Keratinocyte (primary cell): ENCODE data around the gene ENG. TPM values are rescaled to one million over a fixed set of nuclear protein-coding genes. Genes with fewer than 3 reads are reported as not detected.

ENCODE experiments used
- DNase-seq: peaks from one replicate; pipeline ENCODE4 v3.0.0-alpha.2; 2011; ENCODE audit warnings: low read depth, missing footprints, low spot score
- FAIRE-seq: peaks from 2 replicates; lab custom pipeline; 2011; peaks lifted over from hg19 to GRCh38; lab: Jason Lieb, UNC
- H2AFZ ChIP-seq: 2 replicates; pipeline ENCODE4 v1.6.0; 2012; ENCODE audit warnings: low read length, control low read depth, inconsistent platforms; ENCODE audit not compliant: control insufficient read depth
- H3K27ac ChIP-seq: 2 replicates; pipeline ENCODE4 v1.5.1; 2011; ENCODE audit warnings: low read length; ENCODE audit not compliant: control insufficient read depth, insufficient read depth
- H3K27me3 ChIP-seq: 3 replicates; pipeline ENCODE4 v1.6.0; 2011; ENCODE audit warnings: low read length; ENCODE audit not compliant: control insufficient read depth, insufficient read depth; ENCODE audit errors: extremely low read depth
- H3K36me3 ChIP-seq, 2 experiments: 2 replicates in 1 of 2; 3 replicates in 1 of 2; pipeline ENCODE4 v1.5.1; 2011; ENCODE audit warnings: low read length in 2 of 2, mild to moderate bottlenecking in 1 of 2; ENCODE audit not compliant: control insufficient read depth in 2 of 2, insufficient read depth in 2 of 2; ENCODE audit errors: extremely low read depth in 1 of 2
- H3K4me1 ChIP-seq: 3 replicates; pipeline ENCODE4 v1.5.1; 2011; ENCODE audit warnings: low read length; ENCODE audit not compliant: control insufficient read depth, insufficient read depth; ENCODE audit errors: extremely low read depth
- H3K4me2 ChIP-seq: 3 replicates; pipeline ENCODE4 v1.6.0; 2011; ENCODE audit warnings: low read depth, low read length; ENCODE audit not compliant: control insufficient read depth, insufficient read depth; ENCODE audit errors: extremely low read depth
- H3K4me3 ChIP-seq, 3 experiments: fragments of 200-600 bp in 1 of 3; sonication (generic) in 1 of 3; 2 replicates in 2 of 3; 3 replicates in 1 of 3; pipeline ENCODE4 v1.5.1; 2011 to 2016; ENCODE audit warnings: low read length in 3 of 3, mild to moderate bottlenecking in 3 of 3, control low read depth in 2 of 3, inconsistent platforms in 1 of 3, low read depth in 1 of 3, mixed read lengths in 1 of 3, mixed run types in 1 of 3, moderate library complexity in 1 of 3; ENCODE audit not compliant: control insufficient read depth in 2 of 3, insufficient read depth in 2 of 3; ENCODE audit errors: extremely low read depth in 1 of 3
- H3K79me2 ChIP-seq: 2 replicates; pipeline ENCODE4 v1.6.0; 2012; ENCODE audit warnings: low read length; ENCODE audit not compliant: control insufficient read depth, insufficient read depth
- H3K9ac ChIP-seq: 3 replicates; pipeline ENCODE4 v1.6.0; 2011; ENCODE audit warnings: low read length; ENCODE audit not compliant: control insufficient read depth, insufficient read depth; ENCODE audit errors: extremely low read depth
- H3K9me1 ChIP-seq: 3 replicates; pipeline ENCODE4 v1.6.0; 2011; ENCODE audit warnings: low read length; ENCODE audit not compliant: control insufficient read depth, insufficient read depth; ENCODE audit errors: extremely low read depth
- H3K9me3 ChIP-seq: 2 replicates; pipeline ENCODE4 v1.5.1; 2012; ENCODE audit warnings: low read depth, low read length; ENCODE audit not compliant: control insufficient read depth
- H4K20me1 ChIP-seq: 3 replicates; pipeline ENCODE4 v1.6.0; 2011; ENCODE audit warnings: low read length; ENCODE audit not compliant: control insufficient read depth, insufficient read depth; ENCODE audit errors: extremely low read depth
- EZH2 ChIP-seq: IDR thresholded peaks from one replicate; pipeline ENCODE4 v1.6.1; 2012; ENCODE audit warnings: inconsistent platforms, mild to moderate bottlenecking, low read length, moderate library complexity
- dilution Hi-C: fragments of 300-500 bp; cut with MboI; formaldehyde crosslinking; loops from one replicate; pipeline ENCODE4 v1.7.0; 2020; ENCODE audit warnings: low sequenced_read_pairs; ENCODE audit not compliant: extremely low pct_ligation_motif_present
- polyA plus RNA-seq, 5 experiments: library from polyadenylated mRNA; depleted of rRNA in 3 of 5; stranded (reverse) in 3 of 5; stranded (forward) in 1 of 5; unstranded in 1 of 5; fragments of >200 nt; gene quantifications; 1 replicate in 1 of 5; 2 replicates in 3 of 5; 3 replicates in 1 of 5; pipeline versions ENCODE4 v1.2.1 to v1.2.3, GENCODE V29; 2011 to 2012; ENCODE audit warnings: missing spikeins in 2 of 5, low read depth in 1 of 5, low replicate concordance in 1 of 5
- TF ChIP-seq, protein P1 (sequence below), 3 experiments: IDR thresholded peaks in 1 of 3; conservative IDR thresholded peaks in 1 of 3; optimal IDR thresholded peaks in 1 of 3; 2 replicates in 2 of 3; 3 replicates in 1 of 3; pipeline versions ENCODE3 to v1.5.1; 2011; ENCODE audit warnings: low read length in 3 of 3, mild to moderate bottlenecking in 3 of 3, moderate library complexity in 2 of 3, control low read depth in 1 of 3, inconsistent platforms in 1 of 3; ENCODE audit not compliant: insufficient read depth in 2 of 3; ENCODE audit errors: extremely low read depth in 1 of 3

The ENG gene
- polyA plus RNA-seq, 1 donor (not counting 4 experiments of a cell fraction or from before 2014, with no cell fraction given): 0.22 TPM

GRCh38 chr9:127854960-127855359, 502 bp upstream of the ENG start:
- dilution Hi-C loops: no loop called here
- H3K9ac ChIP-seq: no peak overlapping the region
- H3K36me3 ChIP-seq: no peaks in the 10 kb centered on the region
- no peak overlapping the region for H3K27ac ChIP-seq
- TF ChIP-seq EZH2: no peak
- TF ChIP-seq, protein P1, sequence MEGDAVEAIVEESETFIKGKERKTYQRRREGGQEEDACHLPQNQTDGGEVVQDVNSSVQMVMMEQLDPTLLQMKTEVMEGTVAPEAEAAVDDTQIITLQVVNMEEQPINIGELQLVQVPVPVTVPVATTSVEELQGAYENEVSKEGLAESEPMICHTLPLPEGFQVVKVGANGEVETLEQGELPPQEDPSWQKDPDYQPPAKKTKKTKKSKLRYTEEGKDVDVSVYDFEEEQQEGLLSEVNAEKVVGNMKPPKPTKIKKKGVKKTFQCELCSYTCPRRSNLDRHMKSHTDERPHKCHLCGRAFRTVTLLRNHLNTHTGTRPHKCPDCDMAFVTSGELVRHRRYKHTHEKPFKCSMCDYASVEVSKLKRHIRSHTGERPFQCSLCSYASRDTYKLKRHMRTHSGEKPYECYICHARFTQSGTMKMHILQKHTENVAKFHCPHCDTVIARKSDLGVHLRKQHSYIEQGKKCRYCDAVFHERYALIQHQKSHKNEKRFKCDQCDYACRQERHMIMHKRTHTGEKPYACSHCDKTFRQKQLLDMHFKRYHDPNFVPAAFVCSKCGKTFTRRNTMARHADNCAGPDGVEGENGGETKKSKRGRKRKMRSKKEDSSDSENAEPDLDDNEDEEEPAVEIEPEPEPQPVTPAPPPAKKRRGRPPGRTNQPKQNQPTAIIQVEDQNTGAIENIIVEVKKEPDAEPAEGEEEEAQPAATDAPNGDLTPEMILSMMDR (optimal IDR thresholded peaks at IDR 0.05 in 1 of 3, IDR thresholded peaks at IDR 0.05 in 1 of 3, conservative IDR thresholded peaks at IDR 0.05 in 1 of 3; ENCODE audit: extremely low read depth in 1 of 3, insufficient read depth in 2 of 3, low read length in 3 of 3): no peak
- H3K9me3 ChIP-seq: no peaks in the 10 kb centered on the region
- no peaks in the 10 kb centered on the region for H3K79me2 ChIP-seq
- no peaks in the 10 kb centered on the region for H3K9me1 ChIP-seq
- H3K4me1 ChIP-seq: no peaks in the 10 kb centered on the region
- H2AFZ ChIP-seq: no peak overlapping the region
- peaks cover 4% of the 10 kb centered on the region for H3K27me3 ChIP-seq
- H3K4me2 ChIP-seq: no peak overlapping the region
- DNase-seq (no peak), FAIRE-seq (no peak)
- H3K4me3 ChIP-seq: no peak overlapping the region
- H4K20me1 ChIP-seq: no peaks in the 10 kb centered on the region

DNA sequence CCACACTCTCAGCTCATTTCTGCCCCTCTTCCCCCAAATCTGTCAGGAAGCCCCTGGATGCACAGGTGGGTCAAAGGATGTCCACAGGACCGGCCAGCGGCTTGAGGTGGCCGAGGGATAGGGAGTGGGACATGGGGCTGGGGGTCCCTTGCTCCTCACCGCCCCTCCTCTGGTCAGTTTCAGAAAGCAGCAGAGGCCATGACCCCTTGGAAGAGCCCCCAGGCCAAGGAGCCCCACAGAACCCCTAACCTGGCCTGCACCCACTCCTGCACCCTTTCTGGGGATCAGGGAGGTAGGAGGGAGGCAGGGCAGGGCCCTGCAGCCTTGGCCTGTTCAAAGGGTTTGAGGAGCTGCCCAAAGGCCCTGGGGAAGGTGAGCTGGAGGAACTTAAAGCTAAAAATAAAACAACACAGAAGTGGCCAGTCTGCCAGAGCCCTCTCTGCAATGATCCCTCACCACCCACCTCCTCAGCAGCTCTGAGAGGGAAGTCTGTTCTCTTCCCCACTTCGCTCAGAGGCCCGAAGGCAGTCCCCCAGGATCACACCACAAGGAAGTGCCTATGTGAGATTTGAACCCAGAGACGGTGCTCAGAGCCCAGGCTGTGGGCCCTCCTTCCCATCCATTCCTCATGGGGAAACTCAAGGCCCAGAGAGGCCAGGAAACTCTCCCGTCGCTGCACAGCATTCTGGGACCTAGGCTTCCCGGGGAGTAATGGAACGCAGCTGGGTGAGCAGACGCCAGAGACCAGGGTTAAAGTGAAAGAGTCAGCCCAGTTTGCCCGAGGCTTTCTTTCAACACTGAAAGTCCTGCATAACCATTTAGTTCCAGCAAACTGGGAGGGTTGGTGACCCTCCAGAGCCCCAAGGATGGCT, 910 bp downstream of the ENG start:
- Histone ChIP-seq H3K9me1 (no peaks in the 10 kb centered on the region), H3K9ac (no peak overlapping the region), H3K4me3 (no peak overlapping the region), H4K20me1 (no peaks in the 10 kb centered on the region), H3K79me2 (no peaks in the 10 kb centered on the region), H3K9me3 (peaks cover 10% of the 10 kb centered on the region), H3K27ac (no peak overlapping the region), H3K4me2 (no peak overlapping the region), H3K4me1 (no peaks in the 10 kb centered on the region), H3K27me3 (peaks cover 4% of the 10 kb centered on the region), H2AFZ (no peak overlapping the region), H3K36me3 (no peaks in the 10 kb centered on the region)
- no peak for FAIRE-seq
- TF ChIP-seq, protein P1 (optimal IDR thresholded peaks at IDR 0.05 in 1 of 3, IDR thresholded peaks at IDR 0.05 in 1 of 3, conservative IDR thresholded peaks at IDR 0.05 in 1 of 3; ENCODE audit: extremely low read depth in 1 of 3, insufficient read depth in 2 of 3, low read length in 3 of 3): no peak
- TF ChIP-seq EZH2: no peak
- dilution Hi-C loops: no loop called here
- no peak for DNase-seq
